Sigmoid colon (tissue), 4 donors: ENCODE results near the gene ZNF511.

Experiments used
- CTCF ChIP-seq, 4 experiments: fragments of 450-650 bp in 3 of 4; fragments of 200-600 bp in 1 of 4; IDR thresholded peaks; one replicate each; pipeline ENCODE4 v1.5.1; 2016 to 2019; ENCODE audit warnings: antibody characterized with exemption in 4 of 4, mild to moderate bottlenecking in 3 of 4, moderate library complexity in 2 of 4
- EP300 ChIP-seq, 4 donors: sonication (generic); formaldehyde crosslinking; IDR thresholded peaks; one replicate each; pipeline ENCODE4 v1.6.1; 2017; ENCODE audit warnings: antibody characterized with exemption in 4 of 4

GRCh38 chr10:133293810-133294119 lies 14.9 kb upstream of the ZNF511 start:
- no peak for TF ChIP-seq EP300 (IDR thresholded peaks at IDR 0.05)
- TF ChIP-seq CTCF (IDR thresholded peaks at IDR 0.05), result no peak
